ENCODE results near the gene VCAN. TPM values are rescaled to one million over a fixed set of nuclear protein-coding genes. Genes with fewer than 3 reads are reported as not detected.

Gene VCAN
- total RNA-seq, 1 donor from 2014 or later, result 203 TPM

DNA sequence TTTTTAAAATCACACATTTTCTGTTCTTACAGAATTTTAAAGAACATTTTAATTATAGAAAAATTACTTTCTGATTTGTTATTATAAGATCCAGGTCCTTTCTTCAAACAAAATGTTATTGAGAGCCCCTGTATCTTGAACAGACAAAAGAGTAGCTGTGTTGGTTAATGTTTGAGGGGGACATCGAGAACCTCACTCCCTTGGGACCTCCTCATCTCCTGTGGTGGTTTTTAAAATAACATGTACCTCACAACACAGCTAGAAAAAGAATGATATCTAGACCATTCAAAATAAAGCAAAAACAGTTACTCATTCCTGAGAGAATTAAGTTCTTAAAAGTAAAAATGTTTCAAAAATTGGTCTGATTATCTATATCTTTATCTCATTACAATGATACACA lies 54.7 kb downstream of the VCAN start:
- Mint-ChIP-seq H3K4me1 (ENCODE audit: unreplicated experiment) (peaks cover 7% of the 10 kb centered on the region), H3K9me3 (ENCODE audit: unreplicated experiment) (no peaks in the 10 kb centered on the region), H3K27me3 (ENCODE audit: unreplicated experiment) (peaks cover 2% of the 10 kb centered on the region), H3K36me3 (ENCODE audit: low read depth, unreplicated experiment) (peaks cover 11% of the 10 kb centered on the region), H3K4me3 (ENCODE audit: unreplicated experiment) (no peak overlapping the region), H3K27ac (ENCODE audit: unreplicated experiment) (no peak overlapping the region)
- TF ChIP-seq CTCF (IDR thresholded peaks at IDR 0.05; ENCODE audit: unreplicated experiment), result no peak
- no peak for DNase-seq (ENCODE audit: low spot score)

GRCh38 chr5:83527221-83527620 lies 55.7 kb downstream of the VCAN start:
- peaks cover 7% of the 10 kb centered on the region for H3K4me1 Mint-ChIP-seq (ENCODE audit: unreplicated experiment)
- H3K36me3 Mint-ChIP-seq (ENCODE audit: low read depth, unreplicated experiment), result peaks cover 2% of the 10 kb centered on the region
- no peak overlapping the region for H3K4me3 Mint-ChIP-seq (ENCODE audit: unreplicated experiment)
- no peak for DNase-seq (ENCODE audit: low spot score)
- no peak overlapping the region for H3K27ac Mint-ChIP-seq (ENCODE audit: unreplicated experiment)
- peaks cover 2% of the 10 kb centered on the region for H3K27me3 Mint-ChIP-seq (ENCODE audit: unreplicated experiment)
- no peaks in the 10 kb centered on the region for H3K9me3 Mint-ChIP-seq (ENCODE audit: unreplicated experiment)
- TF ChIP-seq CTCF (IDR thresholded peaks at IDR 0.05; ENCODE audit: unreplicated experiment), result no peak

GRCh38 chr5:83527722-83528438 lies 56.3 kb downstream of the VCAN start:
- DNase-seq (ENCODE audit: low spot score), result no peak
- H3K36me3 Mint-ChIP-seq (ENCODE audit: low read depth, unreplicated experiment), result no peaks in the 10 kb centered on the region
- H3K4me3 Mint-ChIP-seq (ENCODE audit: unreplicated experiment), result no peak overlapping the region
- peaks cover 2% of the 10 kb centered on the region for H3K27me3 Mint-ChIP-seq (ENCODE audit: unreplicated experiment)
- H3K4me1 Mint-ChIP-seq (ENCODE audit: unreplicated experiment), result peaks cover 7% of the 10 kb centered on the region
- no peak for TF ChIP-seq CTCF (IDR thresholded peaks at IDR 0.05; ENCODE audit: unreplicated experiment)
- no peaks in the 10 kb centered on the region for H3K9me3 Mint-ChIP-seq (ENCODE audit: unreplicated experiment)
- no peak overlapping the region for H3K27ac Mint-ChIP-seq (ENCODE audit: unreplicated experiment)

DNA sequence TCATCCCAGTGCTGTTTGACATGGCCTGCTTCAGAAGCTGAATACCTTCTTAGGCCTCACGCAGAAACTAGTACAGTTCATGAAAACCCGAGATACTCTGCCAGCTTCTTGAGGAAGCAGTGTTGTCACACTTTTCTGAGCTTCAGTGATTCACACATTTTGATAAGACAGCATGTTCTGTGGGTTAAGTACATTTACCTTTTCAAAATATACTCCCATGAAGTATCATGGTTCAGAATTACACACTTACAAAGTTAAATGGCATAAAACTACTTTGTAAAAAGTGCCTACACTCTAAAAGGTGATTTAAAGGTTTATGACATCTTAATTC lies 56.9 kb downstream of the VCAN start:
- H3K4me3 Mint-ChIP-seq (ENCODE audit: unreplicated experiment), result no peak overlapping the region
- H3K36me3 Mint-ChIP-seq (ENCODE audit: low read depth, unreplicated experiment), result no peaks in the 10 kb centered on the region
- DNase-seq (ENCODE audit: low spot score), result no peak
- peaks cover 7% of the 10 kb centered on the region for H3K4me1 Mint-ChIP-seq (ENCODE audit: unreplicated experiment)
- no peak for TF ChIP-seq CTCF (IDR thresholded peaks at IDR 0.05; ENCODE audit: unreplicated experiment)
- H3K27me3 Mint-ChIP-seq (ENCODE audit: unreplicated experiment), result peaks cover 2% of the 10 kb centered on the region
- no peak overlapping the region for H3K27ac Mint-ChIP-seq (ENCODE audit: unreplicated experiment)
- no peaks in the 10 kb centered on the region for H3K9me3 Mint-ChIP-seq (ENCODE audit: unreplicated experiment)

GRCh38 chr5:83530193-83530592 lies 58.6 kb downstream of the VCAN start:
- DNase-seq (ENCODE audit: low spot score), result no peak
- H3K36me3 Mint-ChIP-seq (ENCODE audit: low read depth, unreplicated experiment), result no peaks in the 10 kb centered on the region
- H3K4me3 Mint-ChIP-seq (ENCODE audit: unreplicated experiment), result no peak overlapping the region
- H3K4me1 Mint-ChIP-seq (ENCODE audit: unreplicated experiment), result peaks cover 7% of the 10 kb centered on the region
- no peak for TF ChIP-seq CTCF (IDR thresholded peaks at IDR 0.05; ENCODE audit: unreplicated experiment)
- H3K27me3 Mint-ChIP-seq (ENCODE audit: unreplicated experiment), result peaks cover 2% of the 10 kb centered on the region
- no peak overlapping the region for H3K27ac Mint-ChIP-seq (ENCODE audit: unreplicated experiment)
- H3K9me3 Mint-ChIP-seq (ENCODE audit: unreplicated experiment), result no peaks in the 10 kb centered on the region

Measured in endothelial cell (in vitro differentiated cells).